ENCODE measurements around the gene RAPGEF4. TPM values are rescaled to one million over a fixed set of nuclear protein-coding genes. Genes with fewer than 3 reads are reported as not detected.

The RAPGEF4 gene
- total RNA-seq, 1 experiment from 2014 or later: not detected

- no TSS peak for BruUV-seq (replicated peaks)
- no peak for TF ChIP-seq CTCF (conservative IDR thresholded peaks at IDR 0.05)
- no peak for TF ChIP-seq EZH2 (IDR thresholded peaks at IDR 0.05; ENCODE audit: low read depth)
- no peak overlapping the region for H3K4me3 ChIP-seq
- no peaks in the 10 kb centered on the region for H3K27me3 ChIP-seq (ENCODE audit: insufficient read depth, low read depth)
- no peaks in the 10 kb centered on the region for H4K20me1 ChIP-seq (ENCODE audit: insufficient read depth)
- no peak for DNase-seq
- intact Hi-C loops (cut with micrococcal nuclease; ENCODE audit: unreplicated experiment): no loop called here
- no peaks in the 10 kb centered on the region for H3K36me3 ChIP-seq (ENCODE audit: low read depth)
- H3K27ac ChIP-seq: no peak overlapping the region
- CTCF ChIA-PET: interaction anchor here (0.7 kb wide), 1 partner anchor 1560 kb away, joined by 5 read pairs; no protein-coding TSS in a partner anchor
- no peak overlapping the region for H2AFZ ChIP-seq
- H3K9me3 ChIP-seq (ENCODE audit: insufficient read depth, low read depth): no peaks in the 10 kb centered on the region
- POLR2A ChIA-PET (ENCODE audit: unreplicated experiment): no interaction called here
- H3K4me1 ChIP-seq (replicated peaks; ENCODE audit: insufficient read depth): no peaks in the 10 kb centered on the region
- H3F3A ChIP-seq (ENCODE audit: insufficient read depth, low read depth): no peaks in the 10 kb centered on the region
- H3K79me2 ChIP-seq (ENCODE audit: low read depth): no peaks in the 10 kb centered on the region
- no peak overlapping the region for H3K4me2 ChIP-seq
- no peaks in the 10 kb centered on the region for H3K9me2 ChIP-seq (ENCODE audit: insufficient read depth)
These were observed 84.3 kb downstream of the RAPGEF4 start for GRCh38 chr2:172819943-172820342.

DNA sequence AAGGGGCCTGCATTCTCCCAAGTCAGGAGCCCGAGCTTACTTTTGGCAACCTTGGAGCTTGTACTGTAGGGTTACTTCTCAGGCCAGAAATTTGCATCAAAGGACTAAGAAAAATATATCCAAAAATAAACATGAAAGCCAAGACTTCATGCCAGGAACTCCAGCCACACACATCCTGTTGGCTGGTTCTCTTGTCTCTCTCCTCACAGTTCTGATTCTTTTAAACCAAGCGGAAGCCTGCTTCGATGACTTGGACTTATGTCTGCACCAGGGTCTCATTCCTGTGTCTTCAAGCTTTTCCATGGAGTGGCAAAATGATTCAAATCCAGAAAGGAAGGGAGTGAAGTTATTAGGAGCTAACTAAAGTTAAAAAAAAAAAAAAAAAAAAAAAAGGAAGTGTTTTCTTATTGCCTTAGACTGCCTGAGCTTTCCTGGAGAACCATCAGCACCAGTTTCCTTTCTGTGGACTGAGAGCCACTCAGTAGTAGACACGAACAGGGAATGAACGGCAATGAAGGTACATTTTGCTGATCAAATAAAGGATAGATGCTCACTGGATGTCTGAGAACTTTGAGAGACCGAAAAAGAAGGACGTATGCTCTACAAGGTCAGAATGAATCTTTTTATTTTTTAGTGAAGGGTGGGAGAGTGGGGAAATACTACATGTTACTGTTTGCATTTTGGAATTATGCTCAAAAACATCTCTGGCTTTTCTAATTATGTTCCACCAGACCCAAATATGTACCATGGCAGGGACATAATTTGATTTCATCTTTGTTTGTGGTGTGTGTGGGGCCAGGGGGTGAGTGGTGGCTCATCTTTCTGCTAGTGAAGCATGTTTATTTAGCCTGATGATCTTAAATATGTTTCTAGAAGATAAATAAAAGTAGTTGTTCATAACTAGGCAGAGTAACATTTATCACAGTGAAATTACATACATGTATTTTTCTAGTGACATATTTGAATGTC lies 86.0 kb downstream of the RAPGEF4 start:
- H2AFZ ChIP-seq: no peak overlapping the region
- no peaks in the 10 kb centered on the region for H3K27me3 ChIP-seq (ENCODE audit: insufficient read depth, low read depth)
- H3K36me3 ChIP-seq (ENCODE audit: low read depth): no peaks in the 10 kb centered on the region
- intact Hi-C loops (cut with micrococcal nuclease; ENCODE audit: unreplicated experiment): no loop called here
- no peaks in the 10 kb centered on the region for H4K20me1 ChIP-seq (ENCODE audit: insufficient read depth)
- POLR2A ChIA-PET (ENCODE audit: unreplicated experiment): interaction anchor here (0.5 to 0.6 kb wide), 3 partner anchors 8 to 538 kb away, joined by 3 to 11 read pairs (median 4); no protein-coding TSS in a partner anchor
- no peak for DNase-seq
- no TSS peak for BruUV-seq (replicated peaks)
- no peaks in the 10 kb centered on the region for H3F3A ChIP-seq (ENCODE audit: insufficient read depth, low read depth)
- no peak overlapping the region for H3K4me3 ChIP-seq
- CTCF ChIA-PET: interaction anchor here (0.6 kb wide), 1 partner anchor 15 kb away, joined by 5 read pairs; no protein-coding TSS in a partner anchor
- H3K27ac ChIP-seq: no peak overlapping the region
- TF ChIP-seq EZH2 (IDR thresholded peaks at IDR 0.05; ENCODE audit: low read depth) (no peak), CTCF (conservative IDR thresholded peaks at IDR 0.05) (no peak)
- H3K9me3 ChIP-seq (ENCODE audit: insufficient read depth, low read depth): no peaks in the 10 kb centered on the region
- no peak overlapping the region for H3K4me2 ChIP-seq
- no peaks in the 10 kb centered on the region for H3K4me1 ChIP-seq (replicated peaks; ENCODE audit: insufficient read depth)
- no peaks in the 10 kb centered on the region for H3K9me2 ChIP-seq (ENCODE audit: insufficient read depth)
- H3K79me2 ChIP-seq (ENCODE audit: low read depth): no peaks in the 10 kb centered on the region

GRCh38 chr2:172822585-172822984 lies 86.9 kb downstream of the RAPGEF4 start:
- Histone ChIP-seq H3K4me2 (no peak overlapping the region), H3K4me1 (replicated peaks; ENCODE audit: insufficient read depth) (no peaks in the 10 kb centered on the region), H3K36me3 (ENCODE audit: low read depth) (no peaks in the 10 kb centered on the region), H3K27me3 (ENCODE audit: insufficient read depth, low read depth) (no peaks in the 10 kb centered on the region), H3K9me2 (ENCODE audit: insufficient read depth) (no peaks in the 10 kb centered on the region), H2AFZ (no peak overlapping the region), H3K79me2 (ENCODE audit: low read depth) (no peaks in the 10 kb centered on the region), H3K4me3 (no peak overlapping the region), H3K27ac (no peak overlapping the region), H3F3A (ENCODE audit: insufficient read depth, low read depth) (no peaks in the 10 kb centered on the region), H4K20me1 (ENCODE audit: insufficient read depth) (no peaks in the 10 kb centered on the region), H3K9me3 (ENCODE audit: insufficient read depth, low read depth) (no peaks in the 10 kb centered on the region)
- no peak for DNase-seq
- POLR2A ChIA-PET (ENCODE audit: unreplicated experiment): no interaction called here
- CTCF ChIA-PET: interaction anchor here (0.6 to 1.0 kb wide), 2 partner anchors 109 to 167 kb away, joined by 3 to 9 read pairs; no protein-coding TSS in a partner anchor
- no TSS peak for BruUV-seq (replicated peaks)
- TF ChIP-seq EZH2 (IDR thresholded peaks at IDR 0.05; ENCODE audit: low read depth): no peak
- no peak for TF ChIP-seq CTCF (conservative IDR thresholded peaks at IDR 0.05)
- intact Hi-C loops (cut with micrococcal nuclease; ENCODE audit: unreplicated experiment): no loop called here
